ENCODE measurements around the gene GIGYF2.
"Not testable (repeated sequence)": the region's sequence is repeated elsewhere in the genome, so short reads cannot be mapped to it uniquely, and the experiment has no call there.

The GIGYF2 gene

GRCh38 chr2:232815569-232815968 is 118.4 kb downstream of the GIGYF2 start:
- DNase-seq (ENCODE audit: low spot score) = no peak

GRCh38 chr2:232816657-232817056 is 119.5 kb downstream of the GIGYF2 start:
- no peak for DNase-seq (ENCODE audit: low spot score)

GRCh38 chr2:232817756-232818155 is 120.6 kb downstream of the GIGYF2 start:
- no peak for DNase-seq (ENCODE audit: low spot score)

GRCh38 chr2:232829988-232830387 is 132.9 kb downstream of the GIGYF2 start:
- DNase-seq (ENCODE audit: low spot score) = no peak

DNA sequence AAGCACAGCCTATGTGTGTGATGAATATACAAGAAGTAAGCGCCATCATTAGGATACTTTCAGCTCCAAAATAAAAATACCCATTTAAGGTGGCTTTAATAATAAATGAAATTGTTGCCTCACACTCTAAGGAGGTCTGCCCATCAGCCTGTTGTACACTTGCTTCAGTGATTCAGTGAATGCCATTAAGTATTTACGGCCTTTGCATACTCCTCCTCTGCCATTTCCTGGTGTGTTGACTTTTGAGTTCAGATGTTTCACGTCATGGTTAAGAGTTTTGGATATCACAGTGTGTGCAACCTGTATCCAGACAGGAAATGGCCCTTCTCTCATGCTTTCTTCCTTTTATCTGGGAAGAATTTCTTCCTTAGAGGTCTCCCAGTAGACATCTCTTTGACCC is 134.4 kb downstream of the GIGYF2 start:
- DNase-seq (ENCODE audit: low spot score) = no peak

GRCh38 chr2:232833830-232834229 is 136.7 kb downstream of the GIGYF2 start:
- no peak for DNase-seq (ENCODE audit: low spot score)

DNA sequence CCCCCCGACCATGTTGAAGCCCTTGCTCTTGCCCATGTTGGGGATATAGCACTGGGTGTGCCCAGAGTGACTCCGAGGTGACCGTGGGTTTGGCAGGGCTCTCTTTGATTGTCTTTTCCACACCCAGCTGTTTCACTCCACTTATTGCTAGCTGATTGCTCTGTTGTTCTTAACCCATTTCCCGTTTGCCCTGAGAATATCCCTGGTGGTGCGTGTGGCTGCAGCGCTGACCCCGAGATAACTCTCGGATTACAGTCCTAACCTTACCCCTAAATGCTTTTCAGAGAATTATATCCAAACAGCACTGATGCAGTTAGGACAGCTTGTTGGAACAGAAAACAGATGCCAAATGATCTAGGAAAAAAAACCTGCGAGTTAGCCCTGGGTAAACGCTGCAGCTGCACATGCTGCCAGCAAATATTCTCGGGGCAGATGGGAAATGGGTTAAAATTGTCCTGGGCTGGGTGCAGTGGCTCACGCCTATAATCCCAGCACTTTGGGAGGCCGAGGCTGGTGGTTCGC is 138.6 kb downstream of the GIGYF2 start:
- no peak for DNase-seq (ENCODE audit: low spot score)

DNA sequence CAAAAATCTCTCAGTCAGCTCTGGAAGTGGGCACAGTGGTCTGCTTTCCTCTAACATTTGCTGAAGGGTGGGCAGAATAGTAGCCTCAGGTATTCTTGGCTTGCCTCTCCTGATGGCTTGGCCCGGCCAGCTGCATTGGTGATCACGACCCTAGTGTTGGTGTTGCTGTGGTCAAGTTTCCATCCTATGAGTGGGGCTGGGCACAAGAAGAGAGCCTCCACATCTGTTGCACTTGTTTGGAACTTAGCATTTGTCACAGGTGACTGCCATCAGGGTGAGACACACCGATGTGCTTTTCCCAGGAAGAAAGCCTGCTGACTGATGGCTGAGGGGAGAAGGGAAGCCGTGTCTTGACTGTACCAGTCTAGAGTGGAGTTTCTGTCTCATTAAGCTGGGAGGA is 139.8 kb downstream of the GIGYF2 start:
- DNase-seq (ENCODE audit: low spot score) = no peak

DNA sequence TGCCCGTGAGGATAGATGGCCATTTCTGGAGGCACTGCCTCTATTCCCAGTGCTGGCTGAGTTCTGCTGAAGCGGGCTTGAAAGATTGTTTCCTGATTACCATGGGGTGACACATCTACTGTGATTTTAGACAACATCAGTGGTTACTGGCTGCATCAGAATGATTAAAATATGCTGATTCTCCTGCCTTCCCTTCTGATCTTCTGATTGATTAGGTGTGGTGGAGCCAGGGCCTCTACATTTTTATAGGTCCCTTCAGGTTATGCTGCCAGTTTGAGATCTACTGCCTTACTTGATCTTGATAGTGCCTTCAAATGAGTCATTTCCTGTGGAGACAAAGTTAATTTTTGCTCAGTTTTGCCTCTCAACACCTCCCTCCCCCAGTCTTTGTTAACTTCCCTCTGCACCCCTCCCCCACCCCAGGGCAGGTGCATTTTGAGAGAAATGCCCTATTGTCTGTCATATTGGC is 141.3 kb downstream of the GIGYF2 start:
- no peak for DNase-seq (ENCODE audit: low spot score)

DNA sequence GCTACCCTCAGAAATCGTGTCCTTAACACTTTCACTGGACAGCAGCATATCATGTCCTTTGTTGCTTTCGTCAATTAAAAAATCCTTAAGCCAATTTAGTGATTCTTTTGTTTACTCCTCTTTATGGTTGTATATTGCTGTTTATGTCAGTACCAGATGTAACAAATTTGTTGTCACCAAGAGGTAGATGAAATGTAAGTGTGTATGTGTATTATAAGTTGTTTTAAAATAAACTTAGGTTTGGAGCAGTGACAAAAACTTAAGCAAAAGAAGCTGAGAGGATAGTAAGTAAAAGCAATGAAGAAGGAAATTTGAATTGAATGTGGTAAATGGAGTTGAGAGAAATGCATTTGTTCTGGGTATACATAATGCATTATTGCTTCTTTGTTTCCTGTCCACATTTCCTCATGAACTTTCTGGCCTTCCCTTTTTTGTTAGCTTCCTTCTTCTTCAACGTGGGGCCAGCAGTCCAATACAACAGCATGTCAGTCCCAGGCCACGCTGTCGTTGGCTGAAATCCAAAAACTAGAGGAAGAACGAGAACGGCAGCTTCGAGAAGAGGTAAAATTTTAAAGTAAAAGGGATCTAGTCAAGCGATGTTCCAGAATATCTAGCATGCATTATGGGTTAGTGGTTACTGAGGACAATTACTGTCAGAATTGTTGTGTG is 142.4 kb downstream of the GIGYF2 start:
- DNase-seq (ENCODE audit: low spot score) = no peak

- no peak for DNase-seq (ENCODE audit: low spot score)
These were observed 145.6 kb downstream of the GIGYF2 start for GRCh38 chr2:232842689-232843088.

- no peak for DNase-seq (ENCODE audit: low spot score)
These were observed 146.7 kb downstream of the GIGYF2 start for GRCh38 chr2:232843834-232844233.

- no peak for DNase-seq (ENCODE audit: low spot score)
These were observed 148.9 kb downstream of the GIGYF2 start for GRCh38 chr2:232846055-232846454.

DNA sequence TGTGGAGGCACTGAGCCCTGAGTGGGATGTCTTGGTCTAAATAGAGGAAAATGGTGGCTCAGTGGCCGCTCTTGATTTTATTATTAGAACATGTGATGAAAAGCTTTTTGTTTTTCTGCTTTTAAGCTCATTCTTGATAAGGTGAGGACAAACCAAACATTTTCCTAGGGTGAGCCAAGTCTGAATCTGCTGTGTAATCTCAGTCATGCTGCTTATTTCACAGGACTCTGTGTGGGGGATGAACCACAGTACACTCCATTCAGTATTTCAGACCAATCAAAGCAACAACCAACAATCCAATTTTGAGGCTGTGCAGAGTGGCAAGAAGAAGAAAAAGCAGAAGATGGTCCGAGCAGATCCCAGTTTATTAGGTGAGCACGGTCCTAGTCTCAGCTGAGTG is 152.9 kb downstream of the GIGYF2 start:
- DNase-seq (ENCODE audit: low spot score) = no peak

DNA sequence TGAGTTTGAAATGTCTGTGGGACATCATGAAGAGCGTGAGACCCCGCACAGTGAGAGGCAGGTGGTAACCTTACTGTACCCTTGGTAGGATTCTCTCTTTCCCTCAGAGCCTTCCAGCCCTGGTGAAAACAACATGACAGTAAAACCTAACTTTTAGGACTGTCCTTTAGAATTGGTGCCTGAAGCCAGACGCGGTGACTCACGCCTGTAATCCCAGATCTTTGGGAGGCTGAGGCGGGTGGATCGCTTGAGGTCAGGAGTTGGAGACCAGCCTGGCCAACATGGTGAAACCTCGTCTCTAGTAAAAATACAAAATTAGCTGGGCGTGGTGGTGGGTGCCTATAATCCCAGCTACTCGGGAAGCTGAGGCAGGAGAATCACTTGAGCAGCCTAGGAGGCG is 154.9 kb downstream of the GIGYF2 start:
- DNase-seq (ENCODE audit: low spot score) = not testable (repeated sequence)

GRCh38 chr2:232852676-232853075 is 155.5 kb downstream of the GIGYF2 start:
- no peak for DNase-seq (ENCODE audit: low spot score)

- DNase-seq (ENCODE audit: low spot score) = no peak
These were observed 157.0 kb downstream of the GIGYF2 start for GRCh38 chr2:232854082-232854481.

- no peak for DNase-seq (ENCODE audit: low spot score)
These were observed 160.0 kb downstream of the GIGYF2 start for GRCh38 chr2:232857158-232857563.

DNA sequence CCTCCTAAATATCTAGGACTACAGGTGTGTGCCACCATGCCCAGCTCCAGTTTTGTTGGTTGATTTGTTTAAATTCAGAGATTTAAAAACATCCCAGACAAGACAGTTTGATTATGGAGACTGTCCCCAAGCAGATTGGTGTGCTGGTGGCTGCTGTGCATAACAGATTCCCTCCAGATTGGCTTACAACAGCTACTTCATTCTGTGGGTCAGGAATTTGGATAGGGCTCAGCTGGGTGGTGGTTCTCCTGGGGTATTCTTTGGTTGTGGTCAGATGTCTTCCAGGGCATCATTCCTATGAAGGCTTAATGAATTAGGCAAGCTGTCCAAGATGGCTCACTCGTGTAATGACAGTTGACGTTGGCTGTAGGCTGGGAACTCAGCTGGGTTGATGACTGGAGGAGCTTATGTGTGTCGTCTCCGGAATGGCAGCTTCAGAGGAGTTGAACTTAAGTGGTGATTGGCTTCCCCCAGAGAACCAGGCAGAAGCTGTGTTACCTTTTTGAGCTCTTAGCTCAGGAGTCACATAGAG is 162.3 kb downstream of the GIGYF2 start:
- no peak for DNase-seq (ENCODE audit: low spot score)

DNA sequence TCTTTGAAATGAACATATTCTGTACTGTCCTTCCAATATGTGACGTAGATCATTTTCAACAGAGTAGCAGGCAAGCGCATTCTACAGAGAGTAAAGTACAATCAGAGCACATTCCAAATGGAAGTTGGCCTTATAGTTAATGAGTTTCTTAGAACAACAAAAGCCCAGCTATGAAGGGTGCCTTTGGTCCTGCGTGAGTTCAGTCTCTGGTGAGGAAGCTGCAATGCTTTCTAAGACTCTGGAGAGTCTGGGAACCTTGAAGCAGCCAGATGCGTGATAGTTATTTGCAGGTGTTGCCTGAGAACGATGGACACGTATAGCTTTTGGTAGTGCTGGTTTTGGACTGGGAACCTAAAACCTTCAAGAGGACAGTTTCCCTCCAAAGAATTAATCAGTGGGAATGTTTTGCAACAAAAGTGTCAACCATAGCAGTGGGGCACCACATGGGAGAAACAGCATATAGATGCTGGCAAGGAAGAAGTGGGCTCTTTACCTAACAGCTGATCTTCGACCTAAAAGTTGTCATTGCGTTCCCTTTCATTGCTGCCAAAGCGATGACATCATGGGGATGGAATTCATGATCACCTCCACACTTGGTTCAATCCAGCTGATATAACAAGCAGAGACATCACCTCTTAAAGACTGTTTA is 163.6 kb downstream of the GIGYF2 start:
- no peak for DNase-seq (ENCODE audit: low spot score)

- DNase-seq (ENCODE audit: low spot score) = no peak
These were observed 164.2 kb downstream of the GIGYF2 start for GRCh38 chr2:232861353-232861752.

- DNase-seq (ENCODE audit: low spot score) = no peak
These were observed 166.9 kb downstream of the GIGYF2 start for GRCh38 chr2:232863996-232864395.

DNA sequence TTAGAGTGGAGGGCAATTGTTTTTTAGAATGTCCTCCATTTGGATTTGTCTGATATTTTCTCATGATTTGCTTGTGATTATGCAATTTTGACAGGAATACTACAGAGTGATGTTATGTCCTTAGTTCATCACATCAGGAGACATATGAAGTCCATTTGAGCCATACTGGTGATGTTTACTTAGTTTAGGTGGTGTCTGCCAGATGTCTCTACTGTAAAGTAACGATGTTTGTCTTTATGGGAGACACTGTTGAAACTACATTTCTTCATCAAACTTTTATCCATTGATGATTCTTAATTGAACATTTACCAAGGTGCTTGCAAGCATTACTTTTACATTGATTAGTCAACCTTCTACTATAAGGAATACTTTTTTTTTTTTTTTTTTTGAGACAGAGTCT is 168.0 kb downstream of the GIGYF2 start:
- DNase-seq (ENCODE audit: low spot score) = no peak

All from SK-N-DZ (cell line).